ENCODE data around the gene DOCK6. TPM values are rescaled to one million over a fixed set of nuclear protein-coding genes. Genes with fewer than 3 reads are reported as not detected.
"Not testable (repeated sequence)": the region's sequence is repeated elsewhere in the genome, so short reads cannot be mapped to it uniquely, and the experiment has no call there.

The DOCK6 gene
- polyA plus RNA-seq, 1 donor (not counting 4 experiments of a cell fraction or from before 2014, with no cell fraction given) = 9.1 TPM

DNA sequence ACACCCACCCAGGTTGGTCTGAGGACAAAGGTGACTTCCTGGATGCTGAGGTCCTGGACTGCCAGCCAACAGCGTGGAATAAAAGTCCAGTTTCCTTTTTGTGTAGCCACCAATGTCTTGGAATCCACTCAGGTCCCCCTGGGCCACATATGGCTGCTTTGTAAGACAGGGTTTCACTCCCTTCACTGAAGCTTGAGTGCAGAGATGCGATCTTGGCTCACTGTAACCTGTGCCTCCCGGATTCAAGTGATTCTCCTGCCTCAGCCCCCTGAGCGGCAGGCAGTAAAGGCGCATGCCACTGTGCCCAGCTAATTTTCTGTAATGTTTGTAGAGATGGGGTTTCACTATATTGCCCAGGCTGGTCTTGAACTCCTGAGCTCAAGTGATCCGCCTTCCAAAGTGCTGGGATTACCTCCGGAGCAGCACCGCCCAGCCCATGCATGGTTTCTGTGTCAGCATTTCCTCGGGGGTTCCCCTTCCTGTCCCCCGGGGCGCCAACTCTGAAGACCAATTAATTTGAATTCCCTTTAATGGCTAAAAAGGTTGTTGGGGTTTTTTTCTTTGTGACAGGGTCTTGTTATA, 82.5 kb downstream of the DOCK6 start:
- no peaks in the 10 kb centered on the region for H3K9me1 ChIP-seq (ENCODE audit: control insufficient read depth, extremely low read depth, insufficient read depth, low read length)
- no peak overlapping the region for H3K27ac ChIP-seq (ENCODE audit: control insufficient read depth, insufficient read depth, low read length)
- H3K4me3 ChIP-seq (ENCODE audit: control insufficient read depth in 2 of 3, extremely low read depth in 1 of 3, insufficient read depth in 2 of 3, low read depth in 1 of 3, low read length in 3 of 3) = no peak overlapping the region
- H3K4me1 ChIP-seq (ENCODE audit: control insufficient read depth, extremely low read depth, insufficient read depth, low read length) = no peaks in the 10 kb centered on the region
- H3K4me2 ChIP-seq (ENCODE audit: control insufficient read depth, extremely low read depth, insufficient read depth, low read depth, low read length) = no peak overlapping the region
- FAIRE-seq = no peak
- H3K36me3 ChIP-seq (ENCODE audit: control insufficient read depth in 2 of 2, extremely low read depth in 1 of 2, insufficient read depth in 2 of 2, low read length in 2 of 2) = no peaks in the 10 kb centered on the region
- H3K9ac ChIP-seq (ENCODE audit: control insufficient read depth, extremely low read depth, insufficient read depth, low read length) = no peak overlapping the region
- H4K20me1 ChIP-seq (ENCODE audit: control insufficient read depth, extremely low read depth, insufficient read depth, low read length) = no peaks in the 10 kb centered on the region
- no peak for TF ChIP-seq EZH2 (IDR thresholded peaks at IDR 0.05; ENCODE audit: low read length)
- TF ChIP-seq, protein P1, sequence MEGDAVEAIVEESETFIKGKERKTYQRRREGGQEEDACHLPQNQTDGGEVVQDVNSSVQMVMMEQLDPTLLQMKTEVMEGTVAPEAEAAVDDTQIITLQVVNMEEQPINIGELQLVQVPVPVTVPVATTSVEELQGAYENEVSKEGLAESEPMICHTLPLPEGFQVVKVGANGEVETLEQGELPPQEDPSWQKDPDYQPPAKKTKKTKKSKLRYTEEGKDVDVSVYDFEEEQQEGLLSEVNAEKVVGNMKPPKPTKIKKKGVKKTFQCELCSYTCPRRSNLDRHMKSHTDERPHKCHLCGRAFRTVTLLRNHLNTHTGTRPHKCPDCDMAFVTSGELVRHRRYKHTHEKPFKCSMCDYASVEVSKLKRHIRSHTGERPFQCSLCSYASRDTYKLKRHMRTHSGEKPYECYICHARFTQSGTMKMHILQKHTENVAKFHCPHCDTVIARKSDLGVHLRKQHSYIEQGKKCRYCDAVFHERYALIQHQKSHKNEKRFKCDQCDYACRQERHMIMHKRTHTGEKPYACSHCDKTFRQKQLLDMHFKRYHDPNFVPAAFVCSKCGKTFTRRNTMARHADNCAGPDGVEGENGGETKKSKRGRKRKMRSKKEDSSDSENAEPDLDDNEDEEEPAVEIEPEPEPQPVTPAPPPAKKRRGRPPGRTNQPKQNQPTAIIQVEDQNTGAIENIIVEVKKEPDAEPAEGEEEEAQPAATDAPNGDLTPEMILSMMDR (optimal IDR thresholded peaks at IDR 0.05 in 1 of 3, IDR thresholded peaks at IDR 0.05 in 1 of 3, conservative IDR thresholded peaks at IDR 0.05 in 1 of 3; ENCODE audit: extremely low read depth in 1 of 3, insufficient read depth in 2 of 3, low read length in 3 of 3) = no peak
- H3K79me2 ChIP-seq (ENCODE audit: control insufficient read depth, insufficient read depth, low read length) = no peaks in the 10 kb centered on the region
- no peak for DNase-seq (ENCODE audit: low read depth, low spot score)
- no peak overlapping the region for H2AFZ ChIP-seq (ENCODE audit: control insufficient read depth, low read length)
- dilution Hi-C loops (cut with MboI; ENCODE audit: extremely low pct_ligation_motif_present, low sequenced_read_pairs) = no loop called here
- H3K27me3 ChIP-seq (ENCODE audit: control insufficient read depth, extremely low read depth, insufficient read depth, low read length) = no peaks in the 10 kb centered on the region
- H3K9me3 ChIP-seq (ENCODE audit: control insufficient read depth, low read depth, low read length) = no peaks in the 10 kb centered on the region

DNA sequence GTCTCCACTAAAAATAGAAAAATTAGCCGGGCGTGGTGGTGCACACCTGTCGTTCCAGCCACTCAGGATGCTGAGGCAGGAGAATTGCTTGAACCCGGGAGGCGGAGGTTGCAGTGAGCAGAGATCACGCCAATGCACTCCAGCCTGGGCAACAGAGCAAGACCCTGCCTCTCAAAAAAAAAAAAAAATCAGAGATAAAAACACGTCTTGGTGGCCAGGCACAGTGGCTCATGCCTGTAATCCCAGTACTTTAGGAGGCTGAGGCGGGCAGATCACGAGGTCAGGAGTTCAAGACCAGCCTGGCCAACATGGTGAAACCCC, 83.2 kb downstream of the DOCK6 start:
- H3K36me3 ChIP-seq (ENCODE audit: control insufficient read depth in 2 of 2, extremely low read depth in 1 of 2, insufficient read depth in 2 of 2, low read length in 2 of 2); H3K9me1 ChIP-seq (ENCODE audit: control insufficient read depth, extremely low read depth, insufficient read depth, low read length); dilution Hi-C loops (cut with MboI; ENCODE audit: extremely low pct_ligation_motif_present, low sequenced_read_pairs); H3K79me2 ChIP-seq (ENCODE audit: control insufficient read depth, insufficient read depth, low read length); H3K4me1 ChIP-seq (ENCODE audit: control insufficient read depth, extremely low read depth, insufficient read depth, low read length); H2AFZ ChIP-seq (ENCODE audit: control insufficient read depth, low read length); H4K20me1 ChIP-seq (ENCODE audit: control insufficient read depth, extremely low read depth, insufficient read depth, low read length); FAIRE-seq; H3K27ac ChIP-seq (ENCODE audit: control insufficient read depth, insufficient read depth, low read length); H3K9me3 ChIP-seq (ENCODE audit: control insufficient read depth, low read depth, low read length); H3K4me2 ChIP-seq (ENCODE audit: control insufficient read depth, extremely low read depth, insufficient read depth, low read depth, low read length); H3K4me3 ChIP-seq (ENCODE audit: control insufficient read depth in 2 of 3, extremely low read depth in 1 of 3, insufficient read depth in 2 of 3, low read depth in 1 of 3, low read length in 3 of 3); H3K27me3 ChIP-seq (ENCODE audit: control insufficient read depth, extremely low read depth, insufficient read depth, low read length); DNase-seq (ENCODE audit: low read depth, low spot score); H3K9ac ChIP-seq (ENCODE audit: control insufficient read depth, extremely low read depth, insufficient read depth, low read length): not testable (repeated sequence)

DNA sequence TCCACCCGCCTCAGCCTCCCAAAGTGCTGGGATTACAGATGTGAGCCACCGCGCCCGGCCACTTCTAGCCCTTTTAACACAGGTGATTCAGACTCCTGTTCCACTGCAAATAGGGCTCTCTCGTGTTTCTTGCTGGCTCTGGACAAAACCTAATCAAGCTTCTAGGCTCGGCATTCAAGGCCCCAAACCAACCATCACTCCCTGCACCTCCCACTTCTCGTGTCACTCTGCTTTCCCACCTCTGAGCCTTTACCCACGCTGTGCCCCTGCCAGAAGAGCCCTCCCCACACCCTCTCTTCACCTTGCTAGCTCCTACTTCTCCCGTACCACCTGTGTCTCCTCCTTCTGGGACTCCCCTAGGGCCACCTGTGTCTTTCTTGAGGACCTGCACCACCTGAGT, 84.7 kb downstream of the DOCK6 start:
- no peaks in the 10 kb centered on the region for H4K20me1 ChIP-seq (ENCODE audit: control insufficient read depth, extremely low read depth, insufficient read depth, low read length)
- dilution Hi-C loops (cut with MboI; ENCODE audit: extremely low pct_ligation_motif_present, low sequenced_read_pairs) = no loop called here
- no peak overlapping the region for H2AFZ ChIP-seq (ENCODE audit: control insufficient read depth, low read length)
- FAIRE-seq (no peak), DNase-seq (ENCODE audit: low read depth, low spot score) (no peak)
- H3K27me3 ChIP-seq (ENCODE audit: control insufficient read depth, extremely low read depth, insufficient read depth, low read length) = no peaks in the 10 kb centered on the region
- no peak for TF ChIP-seq EZH2 (IDR thresholded peaks at IDR 0.05; ENCODE audit: low read length)
- TF ChIP-seq, protein P1 (optimal IDR thresholded peaks at IDR 0.05 in 1 of 3, IDR thresholded peaks at IDR 0.05 in 1 of 3, conservative IDR thresholded peaks at IDR 0.05 in 1 of 3; ENCODE audit: extremely low read depth in 1 of 3, insufficient read depth in 2 of 3, low read length in 3 of 3) = no peak
- no peaks in the 10 kb centered on the region for H3K4me1 ChIP-seq (ENCODE audit: control insufficient read depth, extremely low read depth, insufficient read depth, low read length)
- no peak overlapping the region for H3K4me2 ChIP-seq (ENCODE audit: control insufficient read depth, extremely low read depth, insufficient read depth, low read depth, low read length)
- H3K4me3 ChIP-seq (ENCODE audit: control insufficient read depth in 2 of 3, extremely low read depth in 1 of 3, insufficient read depth in 2 of 3, low read depth in 1 of 3, low read length in 3 of 3) = no peak overlapping the region
- no peak overlapping the region for H3K9ac ChIP-seq (ENCODE audit: control insufficient read depth, extremely low read depth, insufficient read depth, low read length)
- no peaks in the 10 kb centered on the region for H3K79me2 ChIP-seq (ENCODE audit: control insufficient read depth, insufficient read depth, low read length)
- H3K9me1 ChIP-seq (ENCODE audit: control insufficient read depth, extremely low read depth, insufficient read depth, low read length) = no peaks in the 10 kb centered on the region
- H3K27ac ChIP-seq (ENCODE audit: control insufficient read depth, insufficient read depth, low read length) = no peak overlapping the region
- no peaks in the 10 kb centered on the region for H3K9me3 ChIP-seq (ENCODE audit: control insufficient read depth, low read depth, low read length)
- no peaks in the 10 kb centered on the region for H3K36me3 ChIP-seq (ENCODE audit: control insufficient read depth in 2 of 2, extremely low read depth in 1 of 2, insufficient read depth in 2 of 2, low read length in 2 of 2)

Data from keratinocyte (primary cell).